HepG2 (cell line): ENCODE results near the gene EMC8. TPM values are rescaled to one million over a fixed set of nuclear protein-coding genes. Genes with fewer than 3 reads are reported as not detected.

Source experiments
- DR1 ChIP-seq: sonication (generic); formaldehyde crosslinking; IDR thresholded peaks from 2 replicates; pipeline ENCODE4 v1.8.0; 2021; ENCODE audit warnings: mild to moderate bottlenecking, missing genetic modification reagents, inconsistent platforms
- ETV5 ChIP-seq: IDR thresholded peaks from 2 replicates; pipeline ENCODE4 v1.6.1; 2018; ENCODE audit warnings: missing biosample characterization, missing genetic modification reagents, inconsistent platforms, borderline replicate concordance
- FOXP1 ChIP-seq, 2 experiments: fragments of 450-650 bp in 1 of 2; IDR thresholded peaks; 2 replicates each; pipeline ENCODE4 v1.6.1; 2017 to 2018; ENCODE audit warnings: antibody characterized with exemption in 1 of 2
- KDM6A ChIP-seq: IDR thresholded peaks from 2 replicates; pipeline ENCODE4 v1.6.1; 2016; ENCODE audit warnings: low read depth
- MATR3 ChIP-seq: sonication (generic); formaldehyde crosslinking; IDR thresholded peaks from 2 replicates; pipeline ENCODE4 v1.4.0; 2020; ENCODE audit warnings: missing genetic modification reagents
- MED8 ChIP-seq: sonication (generic); formaldehyde crosslinking; IDR thresholded peaks from 2 replicates; pipeline ENCODE4 v1.8.1; 2023; ENCODE audit warnings: mild to moderate bottlenecking, missing genetic modification reagents; ENCODE audit not compliant: insufficient replicate concordance
- NONO ChIP-seq, 2 experiments: fragments of 450-650 bp in 1 of 2; sonication (generic) in 1 of 2; formaldehyde crosslinking in 1 of 2; IDR thresholded peaks in 1 of 2; conservative IDR thresholded peaks in 1 of 2; 2 replicates each; pipeline versions ENCODE4 v1.6.1 to v1.8.0; 2017 to 2022; ENCODE audit warnings: mild to moderate bottlenecking in 1 of 2, missing genetic modification reagents in 1 of 2, moderate library complexity in 1 of 2
- NR2F2 ChIP-seq: IDR thresholded peaks from 2 replicates; pipeline ENCODE4 v1.6.1; 2012; ENCODE audit warnings: low read depth, inconsistent platforms, borderline replicate concordance
- PAX8 ChIP-seq: sonication (generic); formaldehyde crosslinking; IDR thresholded peaks from 2 replicates; pipeline ENCODE4 v1.8.0; 2022; ENCODE audit warnings: mild to moderate bottlenecking, missing genetic modification reagents, borderline replicate concordance
- RBM22 ChIP-seq: fragments of 200-400 bp; formaldehyde crosslinking; optimal IDR thresholded peaks from 2 replicates; pipeline ENCODE3; 2017; ENCODE audit warnings: mild to moderate bottlenecking, low read length, moderate library complexity
- RCOR2 ChIP-seq: IDR thresholded peaks from 2 replicates; pipeline ENCODE4 v1.6.1; 2016; ENCODE audit warnings: missing biosample characterization, missing genetic modification reagents
- RFX3 ChIP-seq: IDR thresholded peaks from 2 replicates; pipeline ENCODE4 v1.6.1; 2016; ENCODE audit warnings: missing biosample characterization, missing genetic modification reagents
- SATB2 ChIP-seq: sonication (generic); formaldehyde crosslinking; IDR thresholded peaks from 2 replicates; pipeline ENCODE4 v1.5.0; 2020; ENCODE audit warnings: missing genetic modification reagents
- SETDB1 ChIP-seq: sonication (generic); formaldehyde crosslinking; IDR thresholded peaks from 2 replicates; pipeline ENCODE4 v1.5.1; 2020; ENCODE audit warnings: missing genetic modification reagents, mild to moderate bottlenecking, borderline replicate concordance
- SMAD9 ChIP-seq: sonication (generic); formaldehyde crosslinking; IDR thresholded peaks from 2 replicates; pipeline ENCODE4 v1.5.1; 2020; ENCODE audit warnings: mild to moderate bottlenecking, missing genetic modification reagents
- SMARCC2 ChIP-seq: fragments of 450-650 bp; IDR thresholded peaks from 2 replicates; pipeline ENCODE4 v1.6.1; 2017; ENCODE audit warnings: antibody characterized with exemption, mild to moderate bottlenecking
- SRSF1 ChIP-seq: fragments of 200-400 bp; formaldehyde crosslinking; optimal IDR thresholded peaks from 2 replicates; pipeline ENCODE3; 2017; ENCODE audit warnings: mild to moderate bottlenecking, low read depth, low read length, moderate library complexity
- ZFP62 ChIP-seq: sonication (generic); formaldehyde crosslinking; IDR thresholded peaks from 2 replicates; pipeline ENCODE4 v1.4.0; 2020; ENCODE audit warnings: missing genetic modification reagents
- ZNF292 ChIP-seq: sonication (generic); formaldehyde crosslinking; IDR thresholded peaks from 2 replicates; pipeline ENCODE4 v1.8.1; 2022; ENCODE audit warnings: mild to moderate bottlenecking, low read depth, missing genetic modification reagents, borderline replicate concordance
- ZNF547 ChIP-seq: sonication (generic); formaldehyde crosslinking; IDR thresholded peaks from 2 replicates; pipeline ENCODE4 v1.5.1; 2020; ENCODE audit warnings: mild to moderate bottlenecking, missing genetic modification reagents
- ZNF672 ChIP-seq: sonication (generic); formaldehyde crosslinking; IDR thresholded peaks from 2 replicates; pipeline ENCODE4 v1.8.1; 2022; ENCODE audit warnings: missing genetic modification reagents
- ZNF703 ChIP-seq: sonication (generic); formaldehyde crosslinking; IDR thresholded peaks from 2 replicates; pipeline ENCODE4 v1.5.1; 2020; ENCODE audit warnings: missing genetic modification reagents, mild to moderate bottlenecking, moderate library complexity, borderline replicate concordance
- polyA plus RNA-seq, 8 experiments: library from polyadenylated mRNA; depleted of rRNA in 3 of 8; stranded (reverse) in 7 of 8; unstranded in 1 of 8; fragments of >200 nt; fragmentation: Illumina TruSeq in 4 of 8; extraction: Trizol in 4 of 8; gene quantifications; 2 replicates each; pipeline versions ENCODE4 v1.2.1 to v1.2.3, GENCODE V29; 2011 to 2016; ENCODE audit warnings: low read depth in 4 of 8, missing spikeins in 1 of 8, mixed read lengths in 1 of 8; ENCODE audit not compliant: insufficient read depth in 1 of 8
- total RNA-seq, 5 experiments: library from RNA; depleted of rRNA; stranded (reverse); fragments of >200 nt; fragmentation: Illumina TruSeq; extraction: Trizol; gene quantifications; 2 replicates each; pipeline ENCODE4 v1.2.3, GENCODE V29; 2016; ENCODE audit warnings: low read depth in 1 of 5
- TF ChIP-seq, protein P1 (sequence below): sonication (generic); formaldehyde crosslinking; IDR thresholded peaks from 2 replicates; pipeline ENCODE4 v1.5.0; 2020; ENCODE audit warnings: missing genetic modification reagents
- TF ChIP-seq, protein P2 (sequence below): sonication (generic); formaldehyde crosslinking; conservative IDR thresholded peaks from 2 replicates; pipeline ENCODE4 v1.8.1; 2023; ENCODE audit warnings: missing genetic modification reagents
- TF ChIP-seq, protein P3 (sequence below): conservative IDR thresholded peaks from 2 replicates; pipeline ENCODE4 v1.6.1; 2018; ENCODE audit warnings: missing genetic modification reagents
- TF ChIP-seq, protein P4 (sequence below): sonication (generic); formaldehyde crosslinking; IDR thresholded peaks from 2 replicates; pipeline ENCODE4 v1.8.0; 2022; ENCODE audit warnings: missing genetic modification reagents, mild to moderate bottlenecking, borderline replicate concordance
- TF ChIP-seq, protein P5 (sequence below): IDR thresholded peaks from 2 replicates; pipeline ENCODE4 v1.6.1; 2016; ENCODE audit warnings: missing biosample characterization, missing genetic modification reagents, low read depth

Gene EMC8
- total and polyA plus RNA-seq, 2 of the 13 experiments (the other 11 are each of a cell fraction or from before 2014, with no cell fraction given), result 55.0 to 76.0 TPM

DNA sequence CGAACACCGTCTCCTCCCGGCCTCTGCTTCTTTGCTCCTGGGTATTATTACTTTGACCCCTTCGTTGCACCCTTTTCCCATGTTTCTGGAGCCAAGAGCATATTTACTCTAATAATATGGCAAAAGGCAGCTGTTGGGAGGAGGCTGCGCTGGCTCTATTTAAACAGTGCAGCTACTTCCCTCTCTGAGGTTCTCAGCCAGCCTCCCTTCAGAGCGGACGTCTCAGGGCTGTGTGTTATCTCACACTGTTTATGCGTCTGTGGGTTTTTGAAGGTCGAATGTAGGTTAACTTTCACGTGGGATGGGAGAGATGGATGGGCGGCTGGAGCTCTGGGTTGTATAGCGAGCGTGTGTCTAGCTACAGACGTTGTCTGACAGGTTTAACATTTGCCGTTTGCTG, 45.4 kb upstream of the EMC8 start (continued):
- TF ChIP-seq, protein P1, sequence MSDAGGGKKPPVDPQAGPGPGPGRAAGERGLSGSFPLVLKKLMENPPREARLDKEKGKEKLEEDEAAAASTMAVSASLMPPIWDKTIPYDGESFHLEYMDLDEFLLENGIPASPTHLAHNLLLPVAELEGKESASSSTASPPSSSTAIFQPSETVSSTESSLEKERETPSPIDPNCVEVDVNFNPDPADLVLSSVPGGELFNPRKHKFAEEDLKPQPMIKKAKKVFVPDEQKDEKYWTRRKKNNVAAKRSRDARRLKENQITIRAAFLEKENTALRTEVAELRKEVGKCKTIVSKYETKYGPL, result no peak
- TF ChIP-seq RBM22, result no peak
- no peak for TF ChIP-seq SMARCC2
- no peak for TF ChIP-seq SMAD9 (CRISPR knock-in tag)
- TF ChIP-seq ZNF703 (CRISPR knock-in tag), result no peak
- TF ChIP-seq, protein P2, sequence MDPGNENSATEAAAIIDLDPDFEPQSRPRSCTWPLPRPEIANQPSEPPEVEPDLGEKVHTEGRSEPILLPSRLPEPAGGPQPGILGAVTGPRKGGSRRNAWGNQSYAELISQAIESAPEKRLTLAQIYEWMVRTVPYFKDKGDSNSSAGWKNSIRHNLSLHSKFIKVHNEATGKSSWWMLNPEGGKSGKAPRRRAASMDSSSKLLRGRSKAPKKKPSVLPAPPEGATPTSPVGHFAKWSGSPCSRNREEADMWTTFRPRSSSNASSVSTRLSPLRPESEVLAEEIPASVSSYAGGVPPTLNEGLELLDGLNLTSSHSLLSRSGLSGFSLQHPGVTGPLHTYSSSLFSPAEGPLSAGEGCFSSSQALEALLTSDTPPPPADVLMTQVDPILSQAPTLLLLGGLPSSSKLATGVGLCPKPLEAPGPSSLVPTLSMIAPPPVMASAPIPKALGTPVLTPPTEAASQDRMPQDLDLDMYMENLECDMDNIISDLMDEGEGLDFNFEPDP, result 0 out of 2 replicates have a peak, but pooled peaks have one; percentile 21
- no peak for TF ChIP-seq KDM6A (CRISPR knock-in tag)
- no peak for TF ChIP-seq ZNF672 (CRISPR knock-in tag)
- TF ChIP-seq ZFP62, result no peak
- no peak for TF ChIP-seq MED8 (CRISPR knock-in tag)
- TF ChIP-seq RFX3 (CRISPR knock-in tag), result no peak
- TF ChIP-seq NONO (IDR thresholded peaks at IDR 0.05), result no peak
- no peak for TF ChIP-seq NONO (CRISPR knock-in tag; conservative IDR thresholded peaks at IDR 0.05)
- no peak for TF ChIP-seq FOXP1 (IDR thresholded peaks at IDR 0.05)
- TF ChIP-seq FOXP1 (CRISPR knock-in tag; IDR thresholded peaks at IDR 0.05), result peak; percentile 73
- TF ChIP-seq, protein P3, sequence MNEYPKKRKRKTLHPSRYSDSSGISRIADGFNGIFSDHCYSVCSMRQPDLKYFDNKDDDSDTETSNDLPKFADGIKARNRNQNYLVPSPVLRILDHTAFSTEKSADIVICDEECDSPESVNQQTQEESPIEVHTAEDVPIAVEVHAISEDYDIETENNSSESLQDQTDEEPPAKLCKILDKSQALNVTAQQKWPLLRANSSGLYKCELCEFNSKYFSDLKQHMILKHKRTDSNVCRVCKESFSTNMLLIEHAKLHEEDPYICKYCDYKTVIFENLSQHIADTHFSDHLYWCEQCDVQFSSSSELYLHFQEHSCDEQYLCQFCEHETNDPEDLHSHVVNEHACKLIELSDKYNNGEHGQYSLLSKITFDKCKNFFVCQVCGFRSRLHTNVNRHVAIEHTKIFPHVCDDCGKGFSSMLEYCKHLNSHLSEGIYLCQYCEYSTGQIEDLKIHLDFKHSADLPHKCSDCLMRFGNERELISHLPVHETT (CRISPR knock-in tag), result no peak
- TF ChIP-seq RCOR2 (CRISPR knock-in tag), result no peak; the same call in 1 of the 2 replicates
- TF ChIP-seq, protein P4, sequence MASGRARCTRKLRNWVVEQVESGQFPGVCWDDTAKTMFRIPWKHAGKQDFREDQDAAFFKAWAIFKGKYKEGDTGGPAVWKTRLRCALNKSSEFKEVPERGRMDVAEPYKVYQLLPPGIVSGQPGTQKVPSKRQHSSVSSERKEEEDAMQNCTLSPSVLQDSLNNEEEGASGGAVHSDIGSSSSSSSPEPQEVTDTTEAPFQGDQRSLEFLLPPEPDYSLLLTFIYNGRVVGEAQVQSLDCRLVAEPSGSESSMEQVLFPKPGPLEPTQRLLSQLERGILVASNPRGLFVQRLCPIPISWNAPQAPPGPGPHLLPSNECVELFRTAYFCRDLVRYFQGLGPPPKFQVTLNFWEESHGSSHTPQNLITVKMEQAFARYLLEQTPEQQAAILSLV (CRISPR knock-in tag), result no peak
- peak; percentile 37; the same call in 1 of the 2 replicates for TF ChIP-seq ETV5 (CRISPR knock-in tag)
- no peak for TF ChIP-seq SATB2 (CRISPR knock-in tag)
- no peak for TF ChIP-seq ZNF547 (CRISPR knock-in tag)
- no peak for TF ChIP-seq MATR3
- TF ChIP-seq PAX8 (CRISPR knock-in tag), result no peak
- peak; percentile 64; the same call in 1 of the 2 replicates for TF ChIP-seq ZNF292 (CRISPR knock-in tag)
- TF ChIP-seq, protein P5, sequence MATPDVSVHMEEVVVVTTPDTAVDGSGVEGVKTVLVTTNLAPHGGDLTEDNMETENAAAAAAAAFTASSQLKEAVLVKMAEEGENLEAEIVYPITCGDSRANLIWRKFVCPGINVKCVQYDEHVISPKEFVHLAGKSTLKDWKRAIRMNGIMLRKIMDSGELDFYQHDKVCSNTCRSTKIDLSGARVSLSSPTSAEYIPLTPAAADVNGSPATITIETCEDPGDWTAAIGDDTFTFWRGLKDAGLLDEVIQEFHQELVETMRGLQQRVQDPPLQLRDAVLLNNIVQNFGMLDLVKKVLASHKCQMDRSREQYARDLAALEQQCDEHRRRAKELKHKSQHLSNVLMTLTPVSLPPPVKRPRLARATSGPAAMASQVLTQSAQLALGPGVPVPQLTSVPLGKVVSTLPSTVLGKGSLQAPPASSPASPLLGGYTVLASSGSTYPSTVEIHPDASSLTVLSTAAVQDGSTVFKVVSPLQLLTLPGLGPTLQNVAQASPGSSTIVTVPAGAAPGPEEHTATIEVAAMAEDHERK (CRISPR knock-in tag), result no peak
- TF ChIP-seq NR2F2, result no peak
- TF ChIP-seq SRSF1, result no peak
- TF ChIP-seq DR1 (CRISPR knock-in tag), result no peak
- no peak for TF ChIP-seq SETDB1
